IPS DF 6.9 (cell line): Measurements from ENCODE around the gene ZACN.
"Not testable (repeated sequence)": the region's sequence is repeated elsewhere in the genome, so short reads cannot be mapped to it uniquely, and the experiment has no call there.

Experiments
- DNase-seq: peaks from one replicate; pipeline ENCODE4 v3.0.0-alpha.2; 2013; ENCODE audit warnings: low read depth, low spot score
- H3K27ac ChIP-seq: one replicate; pipeline ENCODE4 v1.5.1; 2013; ENCODE audit warnings: low read length, control low read depth
- H3K27me3 ChIP-seq: 2 replicates; pipeline ENCODE4 v1.6.1; 2013; ENCODE audit warnings: mild to moderate bottlenecking, low read length; ENCODE audit not compliant: control insufficient read depth, insufficient read depth
- H3K36me3 ChIP-seq: 2 replicates; pipeline ENCODE4 v1.6.1; 2013; ENCODE audit warnings: low read length; ENCODE audit not compliant: control insufficient read depth, insufficient read depth
- H3K4me1 ChIP-seq: 2 replicates; pipeline ENCODE4 v1.6.1; 2013; ENCODE audit warnings: low read length; ENCODE audit not compliant: control insufficient read depth, insufficient read depth
- H3K4me3 ChIP-seq: 2 replicates; pipeline ENCODE4 v1.5.1; 2013; ENCODE audit warnings: mild to moderate bottlenecking, low read length
- H3K9me3 ChIP-seq: 2 replicates; pipeline ENCODE4 v1.6.1; 2013; ENCODE audit warnings: low read length, inconsistent platforms; ENCODE audit not compliant: control insufficient read depth, insufficient read depth
- WGBS: extraction: QIAGEN DNeasy Blood & Tissue Kit; methylation state at CpG from one replicate; pipeline ENCODE4 v1.1.7; 2013; ENCODE audit warnings: mixed read lengths, missing lambda C conversion rate; ENCODE audit not compliant: insufficient read length, insufficient coverage; 5-methylcytosine and 5-hydroxymethylcytosine counted together

ZACN gene

DNA sequence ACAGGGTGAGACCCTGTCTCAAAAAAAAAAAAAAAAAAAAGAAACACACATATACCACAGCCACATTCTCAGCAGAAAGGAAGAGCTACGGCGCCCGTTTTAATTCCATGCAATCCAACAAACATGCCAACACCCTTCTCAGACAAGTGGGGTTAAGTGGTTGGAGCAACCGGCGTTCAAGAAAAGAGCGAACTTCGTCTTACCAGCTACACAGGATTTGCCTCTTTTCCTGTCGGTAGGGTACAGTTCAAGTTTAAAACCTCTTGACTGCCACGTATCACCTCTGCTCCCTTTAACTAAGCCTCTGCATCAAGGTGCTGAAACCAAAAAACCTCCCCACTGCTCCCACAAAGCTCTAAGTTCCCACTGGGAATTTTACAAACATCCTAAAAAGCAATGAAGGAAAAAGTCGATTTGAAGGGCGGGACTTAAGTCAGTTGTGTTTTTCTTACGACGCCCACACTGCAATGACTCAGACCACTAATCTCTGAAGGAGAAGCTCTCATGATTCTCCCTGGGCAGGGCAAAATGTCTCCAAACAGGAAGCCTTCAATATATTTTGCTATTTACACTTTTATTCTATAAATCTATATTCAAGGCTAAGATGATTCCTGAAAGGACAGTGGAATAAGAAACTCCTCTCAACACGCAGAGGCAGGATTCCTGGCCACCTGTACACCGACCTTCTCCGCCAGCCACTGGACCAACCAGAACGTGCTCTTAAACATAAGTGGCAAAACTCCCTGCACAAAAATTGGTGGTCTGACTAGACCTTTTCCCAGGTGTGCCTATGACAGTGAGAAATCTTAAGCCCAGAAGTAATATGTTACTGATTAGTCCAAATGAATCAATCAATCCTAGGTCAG is 25.5 kb upstream of the ZACN start:
- no peak overlapping the region for H3K4me3 ChIP-seq
- no peaks in the 10 kb centered on the region for H3K4me1 ChIP-seq
- H3K27me3 ChIP-seq = no peaks in the 10 kb centered on the region
- no peaks in the 10 kb centered on the region for H3K9me3 ChIP-seq
- H3K36me3 ChIP-seq = peaks cover 25% of the 10 kb centered on the region
- no peak for DNase-seq
- WGBS = no CpG with 5 or more reads among the region's 17 CpGs
- no peak overlapping the region for H3K27ac ChIP-seq

DNA sequence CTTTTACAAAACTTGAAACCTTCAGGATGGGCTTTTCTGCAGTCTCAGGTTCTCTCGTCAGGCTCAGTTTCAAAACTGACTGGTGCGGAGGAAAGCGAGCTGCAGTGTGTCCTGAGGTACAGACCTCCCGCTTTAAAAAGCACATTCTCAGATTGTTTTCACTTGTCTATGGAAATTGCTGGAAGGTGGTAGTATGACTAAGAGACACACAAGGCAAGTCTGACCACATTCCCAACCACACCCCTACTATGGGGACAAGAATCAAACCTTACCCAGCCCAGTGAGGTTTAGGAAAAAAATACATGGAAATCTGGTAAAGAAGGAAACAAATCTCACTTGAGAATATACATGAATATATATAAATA is 24.9 kb upstream of the ZACN start:
- Histone ChIP-seq H3K27me3 (no peaks in the 10 kb centered on the region), H3K27ac (no peak overlapping the region), H3K4me1 (no peaks in the 10 kb centered on the region), H3K36me3 (peaks cover 29% of the 10 kb centered on the region), H3K4me3 (no peak overlapping the region), H3K9me3 (no peaks in the 10 kb centered on the region)
- no peak for DNase-seq
- WGBS = no CpG with 5 or more reads among the region's 4 CpGs

DNA sequence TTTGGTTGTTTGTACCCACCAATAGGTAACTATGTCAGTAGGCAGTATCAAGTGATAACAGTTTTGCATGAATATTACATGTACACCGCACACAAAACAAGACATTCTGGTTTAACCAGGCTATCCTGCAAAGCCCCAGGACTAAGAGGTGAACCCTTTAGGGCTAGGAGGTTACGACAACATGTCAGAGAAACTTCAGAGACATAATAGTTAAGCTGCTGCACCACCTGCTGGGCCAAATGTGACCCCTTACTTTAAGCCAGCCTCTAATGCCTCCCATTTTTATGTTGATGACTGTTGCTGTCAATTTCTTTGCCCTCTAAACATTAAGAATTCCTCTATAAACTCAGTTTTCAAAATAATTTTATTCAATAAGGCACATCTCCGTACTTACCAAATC is 22.1 kb upstream of the ZACN start:
- H3K27me3 ChIP-seq = no peaks in the 10 kb centered on the region
- no peak overlapping the region for H3K27ac ChIP-seq
- H3K36me3 ChIP-seq = peaks cover 31% of the 10 kb centered on the region; the same call in 1 of the 2 replicates
- WGBS = 100% methylated on average over 1 of the region's 3 CpGs
- no peaks in the 10 kb centered on the region for H3K4me1 ChIP-seq
- no peaks in the 10 kb centered on the region for H3K9me3 ChIP-seq
- H3K4me3 ChIP-seq = no peak overlapping the region
- no peak for DNase-seq

DNA sequence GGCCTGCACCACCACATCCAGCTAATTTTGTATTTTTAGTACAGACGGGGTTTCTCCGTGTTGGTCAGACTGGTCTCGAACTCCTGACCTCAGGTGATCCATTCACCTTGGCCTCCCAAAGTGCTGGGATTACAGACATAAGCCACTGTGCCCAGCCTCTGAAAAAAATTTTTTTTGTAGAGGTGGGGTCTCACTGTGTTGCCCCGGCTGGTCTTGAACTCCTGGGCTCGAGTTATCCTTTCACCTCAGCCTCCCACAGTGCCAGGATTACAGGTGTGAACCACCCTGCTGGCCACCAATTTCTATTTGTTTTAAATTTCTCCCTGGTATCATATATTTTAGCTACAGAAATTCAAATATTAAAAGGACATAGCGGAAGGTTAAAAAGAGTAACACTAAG is 20.7 kb upstream of the ZACN start:
- not testable (repeated sequence) for DNase-seq
- WGBS = no CpG with 5 or more reads among the region's 6 CpGs
- peaks cover 29% of the 10 kb centered on the region; the same call in 1 of the 2 replicates for H3K36me3 ChIP-seq

DNA sequence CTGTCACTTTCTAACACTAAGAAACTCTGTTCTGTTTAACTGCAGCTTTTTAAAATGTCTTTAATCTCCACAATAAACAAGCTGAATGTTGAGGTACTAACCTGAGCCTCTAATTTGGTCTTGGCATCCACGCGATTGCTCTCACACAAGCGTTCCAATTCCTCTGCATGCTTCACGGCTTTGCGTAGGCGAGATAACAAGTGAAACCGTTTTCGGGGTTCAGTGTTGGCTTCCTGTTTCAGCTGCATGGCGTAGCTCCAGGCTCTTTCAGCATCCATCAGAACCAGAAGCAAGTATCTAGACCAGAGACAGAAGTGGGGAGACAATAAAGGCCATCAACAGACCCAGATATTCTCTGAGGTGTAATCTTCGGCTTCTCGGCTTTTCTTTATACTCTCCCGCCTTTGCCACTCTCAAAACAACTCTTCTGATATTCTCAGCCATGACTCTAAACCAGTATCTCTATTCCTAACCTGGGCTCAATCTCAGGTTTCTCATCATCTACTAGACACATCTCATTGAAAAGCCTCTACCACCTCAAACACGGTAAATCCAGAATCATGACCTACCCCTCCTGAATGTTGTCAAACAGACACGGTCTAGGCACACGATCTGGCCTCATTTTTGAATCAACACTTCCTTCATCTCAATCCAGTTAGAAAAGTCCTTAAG is 15.0 kb upstream of the ZACN start:
- no CpG with 5 or more reads among the region's 15 CpGs for WGBS
- H3K27ac ChIP-seq = no peak overlapping the region

More for the DNA sequence above, 20.7 kb upstream of the ZACN start:
- not testable (repeated sequence) for H3K27me3 ChIP-seq, H3K4me1 ChIP-seq, H3K9me3 ChIP-seq, H3K27ac ChIP-seq, H3K4me3 ChIP-seq

DNA sequence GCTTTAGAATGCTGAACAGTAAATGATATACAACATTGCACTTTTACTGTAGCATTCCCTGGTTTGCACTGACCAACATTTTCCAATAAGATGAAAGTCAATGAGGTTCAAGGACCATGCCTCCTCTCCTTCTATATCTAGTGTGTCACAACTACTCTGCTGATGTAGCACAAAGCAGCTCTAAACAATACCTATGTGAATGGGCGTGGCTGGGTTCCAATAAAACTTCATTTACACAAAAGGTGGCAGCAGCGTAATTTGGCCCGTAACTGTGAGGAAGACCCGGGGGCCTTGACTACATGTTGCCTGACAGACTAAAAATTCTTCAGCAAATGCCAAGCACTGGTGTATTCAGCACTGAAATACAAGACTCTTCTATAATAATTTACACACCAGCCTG is 13.2 kb upstream of the ZACN start:
- DNase-seq = no peak
- Histone ChIP-seq H3K4me1 (no peaks in the 10 kb centered on the region), H3K4me3 (no peak overlapping the region), H3K36me3 (peaks cover 23% of the 10 kb centered on the region; the same call in 1 of the 2 replicates), H3K9me3 (no peaks in the 10 kb centered on the region), H3K27me3 (no peaks in the 10 kb centered on the region), H3K27ac (no peak overlapping the region)
- WGBS = no CpG with 5 or more reads among the region's 4 CpGs

More for the DNA sequence above, 15.0 kb upstream of the ZACN start:
- DNase-seq = no peak
- Histone ChIP-seq H3K4me1 (no peaks in the 10 kb centered on the region), H3K9me3 (no peaks in the 10 kb centered on the region), H3K36me3 (peaks cover 27% of the 10 kb centered on the region; the same call in 1 of the 2 replicates), H3K4me3 (no peak overlapping the region), H3K27me3 (no peaks in the 10 kb centered on the region)

DNA sequence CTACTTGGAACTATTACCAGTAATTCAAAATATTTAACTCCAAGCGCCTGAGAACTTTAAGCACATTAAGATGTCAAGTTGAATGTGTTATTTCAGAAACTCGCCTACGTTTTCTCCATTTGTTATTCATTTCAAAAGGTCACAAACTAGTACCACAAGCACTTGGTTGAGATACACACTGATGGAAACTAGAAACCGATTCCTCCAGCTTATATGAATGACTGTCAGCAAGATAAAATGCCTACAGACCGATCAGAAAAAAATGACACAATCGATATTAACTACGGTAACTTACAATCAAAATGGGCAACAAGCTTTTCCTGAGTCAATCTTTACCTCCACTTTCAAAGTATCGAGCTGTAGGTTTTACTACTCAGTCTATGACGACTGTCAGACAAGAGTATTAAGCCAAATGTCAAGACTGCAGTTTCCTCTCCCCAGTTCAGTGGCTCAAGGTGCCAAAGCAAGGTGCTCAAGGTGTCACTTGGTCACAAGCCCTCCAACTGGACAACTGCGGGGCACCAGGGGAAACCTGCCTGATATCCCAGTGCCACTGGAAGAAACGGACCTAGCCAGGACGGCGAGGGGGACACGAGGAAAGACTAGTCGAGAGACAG is 7.3 kb upstream of the ZACN start:
- Histone ChIP-seq H3K4me1 (peaks cover 5% of the 10 kb centered on the region; the same call in 1 of the 2 replicates), H3K27me3 (peaks cover 29% of the 10 kb centered on the region), H3K27ac (no peak overlapping the region), H3K36me3 (no peaks in the 10 kb centered on the region; the same call in 1 of the 2 replicates), H3K4me3 (peak overlapping the region; percentile 92; the same call in 1 of the 2 replicates), H3K9me3 (no peaks in the 10 kb centered on the region)
- WGBS = no CpG with 5 or more reads among the region's 15 CpGs
- DNase-seq = no peak

DNA sequence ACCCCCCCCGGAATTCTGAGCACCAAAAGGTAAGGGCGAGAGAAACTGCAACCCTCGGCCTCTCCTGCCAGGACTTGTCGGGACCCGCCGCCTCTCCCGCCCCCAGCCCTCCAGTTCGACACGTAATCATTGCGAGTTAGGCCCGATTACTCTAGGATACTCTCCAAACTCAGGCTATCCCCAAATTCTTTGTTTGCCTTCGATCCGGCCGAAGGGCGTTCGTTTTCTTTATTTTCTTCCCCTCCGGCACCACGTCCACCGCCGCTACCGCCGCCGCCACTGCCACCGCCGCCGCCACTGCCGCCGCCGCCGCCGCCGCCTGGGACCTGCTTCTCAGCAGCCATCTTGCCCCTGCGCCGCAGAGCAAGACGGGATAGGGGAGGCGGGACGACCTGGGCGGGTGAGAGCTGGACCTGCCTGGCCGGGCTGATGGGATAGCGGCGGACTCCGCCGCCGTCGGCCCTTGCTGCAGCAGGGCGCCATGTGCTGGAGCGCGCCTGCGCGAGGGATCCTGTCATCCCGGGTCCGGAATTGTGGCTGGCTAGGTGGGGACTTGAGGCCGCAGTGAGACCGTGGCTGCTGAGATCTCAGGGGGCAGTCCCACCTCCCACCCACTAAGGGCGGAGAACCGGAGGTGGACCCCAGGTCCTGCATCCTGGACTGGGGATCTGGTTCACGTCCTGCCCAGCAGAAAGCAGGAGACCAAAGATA is 6.7 kb upstream of the ZACN start, which contains the start of gene SRP68:
Gene SRP68, minus strand, starts transcription at position 370 of the 711 bp plus-strand sequence. Its CDS starts 26 bp downstream, at position 344.
- no peaks in the 10 kb centered on the region for H3K9me3 ChIP-seq
- peaks cover 10% of the 10 kb centered on the region for H3K4me1 ChIP-seq
- no peaks in the 10 kb centered on the region; the same call in 1 of the 2 replicates for H3K36me3 ChIP-seq
- DNase-seq = no peak
- peaks cover 36% of the 10 kb centered on the region for H3K27me3 ChIP-seq
- whole genome bisulfite sequencing = no CpG with 5 or more reads among the region's 57 CpGs
- peak within 1 kb of the TSS; percentile 92; the same call in 1 of the 2 replicates for H3K4me3 ChIP-seq
- no peak within 1 kb of the TSS for H3K27ac ChIP-seq

DNA sequence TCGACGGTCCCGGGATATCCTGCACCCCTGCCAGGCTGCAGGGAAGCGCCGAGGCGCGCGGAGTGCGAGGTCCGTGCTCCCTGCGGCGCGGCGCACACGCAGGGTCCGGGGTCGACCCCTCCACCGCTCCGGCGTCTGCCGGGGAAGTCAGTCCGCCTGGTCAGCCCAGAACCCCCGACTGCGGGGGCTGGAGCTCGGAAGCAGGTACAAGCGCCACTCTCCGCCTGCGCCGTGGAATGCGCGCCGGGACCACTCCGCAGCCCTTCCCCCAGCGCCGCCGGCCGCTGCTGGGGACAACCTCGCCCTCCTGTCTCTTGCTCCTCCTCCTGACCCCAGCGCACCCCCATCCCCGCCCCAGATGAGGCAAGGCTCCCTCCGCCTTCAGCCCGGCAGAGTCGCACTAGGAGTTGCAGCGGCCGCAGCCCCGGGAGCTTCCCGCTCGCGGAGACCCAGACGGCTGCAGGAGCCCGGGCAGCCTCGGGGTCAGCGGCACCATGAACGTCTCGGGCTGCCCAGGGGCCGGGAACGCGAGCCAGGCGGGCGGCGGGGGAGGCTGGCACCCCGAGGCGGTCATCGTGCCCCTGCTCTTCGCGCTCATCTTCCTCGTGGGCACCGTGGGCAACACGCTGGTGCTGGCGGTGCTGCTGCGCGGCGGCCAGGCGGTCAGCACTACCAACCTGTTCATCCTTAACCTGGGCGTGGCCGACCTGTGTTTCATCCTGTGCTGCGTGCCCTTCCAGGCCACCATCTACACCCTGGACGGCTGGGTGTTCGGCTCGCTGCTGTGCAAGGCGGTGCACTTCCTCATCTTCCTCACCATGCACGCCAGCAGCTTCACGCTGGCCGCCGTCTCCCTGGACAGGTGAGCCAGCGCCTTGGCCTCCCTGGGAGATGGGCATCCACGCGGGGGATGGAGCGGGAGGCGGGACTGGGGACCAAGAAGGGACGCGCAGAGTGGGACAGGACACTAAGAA is 4.3 kb upstream of the ZACN start, which contains the start of gene GALR2:
Gene GALR2, plus strand, starts transcription at position 392 of the 974 bp plus-strand sequence. Its CDS starts 103 bp downstream, at position 495.
- peaks cover 53% of the 10 kb centered on the region for H3K27me3 ChIP-seq
- DNase-seq = no peak
- no CpG with 5 or more reads among the region's 92 CpGs for WGBS
- no peak within 1 kb of the TSS for H3K27ac ChIP-seq
- no peaks in the 10 kb centered on the region; the same call in 1 of the 2 replicates for H3K36me3 ChIP-seq
- no peaks in the 10 kb centered on the region for H3K9me3 ChIP-seq
- peak within 1 kb of the TSS; percentile 46; the same call in 1 of the 2 replicates for H3K4me3 ChIP-seq
- peaks cover 14% of the 10 kb centered on the region for H3K4me1 ChIP-seq
